GM19025 (cell line): ENCODE measurements around the gene TNS3.

Source experiments
- ATAC-seq: cut with Tn5 transposase; IDR thresholded peaks from one replicate; pipeline ENCODE4 v1.9.1; 2021; ENCODE audit warnings: mild to moderate bottlenecking, low read depth, moderate library complexity; ENCODE audit not compliant: unreplicated experiment

Gene TNS3

DNA sequence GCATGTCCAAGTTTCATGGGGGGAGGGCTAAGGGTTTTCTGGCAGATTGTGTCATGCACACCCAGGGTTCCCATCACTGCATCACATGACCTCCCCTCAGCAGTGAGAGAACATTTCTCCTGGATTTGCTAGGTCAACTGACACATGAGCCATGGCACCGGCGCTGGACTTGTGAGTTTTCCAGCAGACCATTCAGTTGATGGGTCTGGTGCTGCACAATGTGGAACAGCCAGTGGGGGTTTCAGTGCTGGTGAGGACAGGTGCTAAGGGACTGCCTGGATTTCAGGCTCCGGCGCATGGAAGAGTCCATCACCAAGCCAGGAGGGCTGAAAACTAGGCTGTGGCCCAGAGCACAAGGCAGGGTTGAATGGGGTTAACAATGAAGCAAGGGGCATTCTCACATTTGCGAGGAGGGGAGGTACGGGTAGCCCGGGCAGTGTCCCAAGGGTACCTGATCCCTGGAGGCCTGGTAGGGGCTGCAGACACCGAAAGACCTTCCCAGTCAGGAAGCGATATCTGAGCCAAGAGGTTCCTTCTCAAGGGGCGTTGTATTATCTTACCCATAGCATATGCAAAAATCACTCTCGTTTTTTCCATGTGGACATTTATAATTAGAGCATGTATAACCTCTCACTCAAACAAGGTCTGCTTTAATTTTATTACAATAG, 203.0 kb downstream of the TNS3 start:
- ATAC-seq, result no peak

GRCh38 chr7:47377741-47378140, 204.2 kb downstream of the TNS3 start:
- no peak for ATAC-seq

- ATAC-seq, result no peak
Measured at GRCh38 chr7:47376991-47377616, 204.8 kb downstream of the TNS3 start.

- ATAC-seq, result no peak
Measured at GRCh38 chr7:47375121-47375938, 206.6 kb downstream of the TNS3 start.

GRCh38 chr7:47374538-47374937, 207.4 kb downstream of the TNS3 start:
- no peak for ATAC-seq

DNA sequence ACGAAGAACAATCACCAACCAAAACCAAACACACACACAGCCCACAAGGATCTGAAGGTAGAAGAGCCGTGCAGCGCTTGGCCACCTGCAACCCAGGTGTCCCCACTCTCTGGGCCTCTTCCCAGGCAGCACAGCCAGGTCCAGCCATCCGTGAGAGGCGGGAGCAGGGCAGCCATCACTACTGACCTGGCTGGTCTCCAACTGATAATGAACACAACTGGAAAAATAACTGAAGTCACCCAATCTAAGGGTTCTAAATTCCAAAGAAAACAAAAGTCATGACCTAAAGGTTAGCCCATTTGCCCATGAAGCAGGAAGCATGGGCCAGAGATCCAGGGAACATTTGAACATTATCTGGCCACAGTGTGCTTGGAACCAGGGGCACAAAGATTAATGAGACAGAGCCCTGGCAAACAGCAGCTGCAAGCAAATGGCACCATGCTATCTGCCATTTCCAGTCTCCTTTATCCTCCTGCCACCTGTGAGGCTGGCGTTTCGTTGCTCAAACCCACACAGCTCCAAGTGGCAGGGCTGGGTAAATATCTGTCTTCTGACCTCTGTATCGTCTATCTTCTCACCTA, 207.9 kb downstream of the TNS3 start:
- ATAC-seq, result no peak

- ATAC-seq, result no peak
Measured at GRCh38 chr7:47371733-47372368, 210.1 kb downstream of the TNS3 start.

GRCh38 chr7:47371317-47371716, 210.6 kb downstream of the TNS3 start:
- no peak for ATAC-seq

- no peak for ATAC-seq
Measured at GRCh38 chr7:47370461-47371042, 211.4 kb downstream of the TNS3 start.

GRCh38 chr7:47369736-47370135, 212.2 kb downstream of the TNS3 start:
- ATAC-seq, result no peak

DNA sequence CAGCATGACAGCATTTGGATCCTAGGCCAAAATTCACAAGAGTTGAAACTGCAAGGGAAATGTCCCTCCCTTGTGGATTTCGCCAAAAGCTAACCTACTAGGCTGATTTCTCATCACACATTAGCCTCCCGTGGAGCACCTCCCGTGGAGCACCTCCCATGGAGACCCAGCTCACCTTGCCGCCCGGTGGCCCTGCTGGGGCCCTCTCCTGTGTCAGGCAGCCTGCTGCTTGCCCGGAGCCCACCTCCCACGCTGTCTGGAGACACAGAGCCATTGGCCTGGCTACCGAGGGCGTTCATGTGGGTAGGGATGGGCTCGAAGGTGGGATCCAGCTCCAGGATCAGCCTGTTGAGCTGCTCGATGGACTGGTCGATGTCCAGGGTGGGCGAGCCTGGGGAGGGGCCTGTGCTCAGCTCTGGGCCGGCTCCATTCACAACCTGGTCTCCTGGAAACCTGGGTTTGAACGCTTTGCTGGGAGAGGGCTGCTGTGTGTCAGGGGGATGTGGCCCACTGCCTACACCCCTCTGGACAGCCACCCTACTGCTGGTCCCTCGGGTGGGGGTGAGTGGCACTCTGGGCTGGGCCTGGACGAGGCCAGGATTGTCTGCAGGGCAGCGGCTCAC, 213.6 kb downstream of the TNS3 start:
- no peak for ATAC-seq

GRCh38 chr7:47367369-47367768, 214.5 kb downstream of the TNS3 start:
- ATAC-seq, result no peak

DNA sequence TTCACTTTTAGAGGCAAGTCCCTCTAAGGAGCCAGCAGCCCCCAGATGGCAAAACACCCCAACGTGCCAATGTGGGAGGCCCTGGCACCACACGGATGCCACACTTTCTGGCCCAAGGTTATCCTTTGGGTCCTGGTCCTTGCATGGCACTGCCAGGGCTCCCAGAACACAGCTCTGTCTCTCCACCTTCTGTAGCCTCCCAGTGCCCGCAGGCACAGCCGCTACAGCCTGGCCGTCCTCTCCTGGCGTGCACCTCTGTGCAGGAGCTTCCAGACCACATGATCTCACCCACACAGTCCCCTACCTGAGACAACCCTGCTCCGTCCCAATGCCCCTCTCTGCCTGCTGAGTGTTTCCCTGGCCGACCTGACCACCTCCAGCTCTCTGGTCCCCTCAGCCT, 215.0 kb downstream of the TNS3 start:
- no peak for ATAC-seq

DNA sequence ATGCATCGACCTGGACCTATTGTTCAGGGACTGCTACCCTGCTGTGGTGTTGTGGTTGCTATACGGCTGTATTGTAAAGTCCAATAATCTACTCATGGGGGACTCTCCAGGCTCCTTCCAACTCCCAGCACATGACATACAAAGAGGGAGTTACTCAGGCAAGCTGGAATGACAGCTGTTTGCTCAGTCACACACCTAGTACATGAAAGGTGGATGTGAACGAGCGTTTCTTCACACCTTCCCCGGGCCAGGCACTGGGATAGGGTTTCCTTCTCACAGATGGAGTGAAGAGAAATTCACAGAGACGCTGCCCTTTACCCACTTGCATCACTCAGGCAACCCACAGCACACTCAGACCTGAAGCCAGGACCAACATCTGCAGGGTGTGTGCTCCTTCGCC, 215.7 kb downstream of the TNS3 start:
- ATAC-seq, result no peak

DNA sequence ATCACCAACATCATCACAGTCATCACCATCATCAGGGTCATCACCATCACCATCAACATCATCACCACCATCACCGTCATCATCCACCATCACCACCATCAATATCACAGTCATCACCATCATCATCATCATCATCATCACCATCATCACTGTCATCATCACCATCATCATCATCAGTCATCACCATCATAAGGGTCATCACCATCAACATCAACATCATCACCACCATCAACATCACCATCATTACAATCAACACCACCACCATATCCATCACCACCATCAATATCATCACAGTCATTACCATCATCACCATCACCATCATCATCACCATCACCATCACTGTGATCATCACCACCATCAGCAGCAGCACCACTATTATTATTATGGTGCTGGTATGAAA, 218.9 kb downstream of the TNS3 start:
- no peak for ATAC-seq

GRCh38 chr7:47361746-47362215, 220.1 kb downstream of the TNS3 start:
- ATAC-seq, result no peak

GRCh38 chr7:47361236-47361635, 220.7 kb downstream of the TNS3 start:
- no peak for ATAC-seq

DNA sequence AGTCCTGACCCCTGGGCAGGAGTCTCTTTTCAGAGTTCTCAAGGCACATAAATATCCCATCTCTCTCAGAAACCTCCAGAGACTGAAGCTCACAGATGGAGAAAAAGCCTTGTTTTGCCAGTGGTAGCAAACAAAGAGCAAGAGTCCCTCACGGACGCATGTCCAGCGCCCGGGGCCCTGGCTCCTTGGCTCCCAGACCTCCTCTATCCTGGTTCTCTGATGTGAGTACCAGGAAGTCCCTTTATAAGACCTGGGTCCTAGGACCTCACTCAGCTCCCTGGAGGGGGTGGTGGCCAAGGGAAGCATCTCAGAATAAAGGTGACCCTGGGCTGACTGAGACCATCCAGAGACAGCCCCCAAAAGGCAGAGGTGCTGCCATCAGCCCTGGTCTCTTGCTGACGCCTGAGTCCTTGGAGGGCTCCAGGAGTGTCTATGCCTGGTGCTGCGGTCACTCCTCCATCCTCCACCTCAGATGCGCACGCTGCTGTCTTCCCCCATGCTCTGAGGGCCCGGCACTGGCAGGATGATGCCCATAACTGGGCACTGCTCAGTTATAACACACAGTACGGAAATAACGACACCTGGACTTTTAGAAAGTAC, 221.5 kb downstream of the TNS3 start:
- no peak for ATAC-seq

DNA sequence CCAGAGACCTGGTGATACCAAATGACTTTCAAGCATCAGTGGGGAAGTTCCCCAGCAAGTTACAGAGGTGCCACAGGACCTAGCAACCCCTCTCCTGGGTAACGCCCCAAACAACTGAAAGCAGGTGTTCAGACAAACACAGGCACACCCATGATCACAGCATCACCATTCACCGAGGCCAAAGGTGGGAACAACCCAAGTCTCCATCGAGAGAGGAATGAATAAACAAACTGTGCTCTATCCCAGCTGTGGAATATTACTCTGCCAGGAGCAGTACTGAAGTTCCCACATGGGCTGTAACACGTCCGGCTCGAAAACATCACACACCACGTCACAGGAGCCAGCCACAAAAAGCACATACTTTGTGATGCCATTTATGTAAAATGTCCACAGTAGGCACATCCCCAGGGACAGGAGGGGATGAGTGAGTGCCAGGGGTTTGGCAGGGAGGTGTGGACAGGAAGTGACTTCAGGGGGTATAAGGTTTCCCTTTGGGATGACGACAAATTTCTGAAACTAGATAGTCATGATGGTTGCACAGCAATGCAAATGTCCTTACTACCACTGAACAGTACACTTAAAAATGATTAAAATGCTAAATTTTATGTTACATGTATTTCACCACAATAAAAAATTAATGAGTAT, 222.8 kb downstream of the TNS3 start:
- ATAC-seq, result no peak
